Measurements from ENCODE around the gene MTREX.

The MTREX gene

DNA sequence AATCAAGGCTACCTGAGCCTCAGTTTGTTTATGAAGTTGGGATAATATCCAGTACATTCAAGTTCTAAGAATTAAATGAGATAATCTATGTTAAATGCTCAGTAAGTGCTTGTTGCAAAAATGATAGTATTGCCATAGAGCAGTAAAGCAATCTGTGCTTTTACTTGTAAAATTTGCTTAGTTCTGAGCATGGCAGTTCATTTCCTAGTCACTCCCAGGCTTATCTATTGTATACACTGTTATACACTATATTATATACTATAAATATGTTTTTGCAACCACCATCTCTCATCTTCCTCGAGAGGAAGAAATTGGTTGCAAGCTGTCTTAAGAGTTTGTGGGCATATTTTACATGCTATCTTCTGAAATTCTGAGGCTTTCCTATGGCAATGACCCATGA is 63.4 kb downstream of the MTREX start:
- no peak for DNase-seq
- TF ChIP-seq, protein P1, sequence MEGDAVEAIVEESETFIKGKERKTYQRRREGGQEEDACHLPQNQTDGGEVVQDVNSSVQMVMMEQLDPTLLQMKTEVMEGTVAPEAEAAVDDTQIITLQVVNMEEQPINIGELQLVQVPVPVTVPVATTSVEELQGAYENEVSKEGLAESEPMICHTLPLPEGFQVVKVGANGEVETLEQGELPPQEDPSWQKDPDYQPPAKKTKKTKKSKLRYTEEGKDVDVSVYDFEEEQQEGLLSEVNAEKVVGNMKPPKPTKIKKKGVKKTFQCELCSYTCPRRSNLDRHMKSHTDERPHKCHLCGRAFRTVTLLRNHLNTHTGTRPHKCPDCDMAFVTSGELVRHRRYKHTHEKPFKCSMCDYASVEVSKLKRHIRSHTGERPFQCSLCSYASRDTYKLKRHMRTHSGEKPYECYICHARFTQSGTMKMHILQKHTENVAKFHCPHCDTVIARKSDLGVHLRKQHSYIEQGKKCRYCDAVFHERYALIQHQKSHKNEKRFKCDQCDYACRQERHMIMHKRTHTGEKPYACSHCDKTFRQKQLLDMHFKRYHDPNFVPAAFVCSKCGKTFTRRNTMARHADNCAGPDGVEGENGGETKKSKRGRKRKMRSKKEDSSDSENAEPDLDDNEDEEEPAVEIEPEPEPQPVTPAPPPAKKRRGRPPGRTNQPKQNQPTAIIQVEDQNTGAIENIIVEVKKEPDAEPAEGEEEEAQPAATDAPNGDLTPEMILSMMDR (IDR thresholded peaks at IDR 0.05; ENCODE audit: low read depth, low read length, missing control alignments): no peak
- H3K27ac ChIP-seq: no peak overlapping the region
- no peaks in the 10 kb centered on the region for H3K27me3 ChIP-seq (replicated peaks)
- in situ Hi-C loops (cut with HindIII; ENCODE audit: low pct_ligation_motif_present, low sequenced_read_pairs): no loop called here
- no peak overlapping the region for H3K4me3 ChIP-seq (ENCODE audit: low read depth, low read length)
- peaks cover 9% of the 10 kb centered on the region for H3K36me3 ChIP-seq (replicated peaks)

GRCh38 chr5:55372130-55372925 is 64.5 kb downstream of the MTREX start:
- Histone ChIP-seq H3K27me3 (replicated peaks) (no peaks in the 10 kb centered on the region), H3K4me3 (ENCODE audit: low read depth, low read length) (no peak overlapping the region), H3K36me3 (replicated peaks) (peaks cover 3% of the 10 kb centered on the region), H3K27ac (no peak overlapping the region)
- TF ChIP-seq, protein P1 (IDR thresholded peaks at IDR 0.05; ENCODE audit: low read depth, low read length, missing control alignments): no peak
- in situ Hi-C loops (cut with HindIII; ENCODE audit: low pct_ligation_motif_present, low sequenced_read_pairs): no loop called here
- DNase-seq: no peak

DNA sequence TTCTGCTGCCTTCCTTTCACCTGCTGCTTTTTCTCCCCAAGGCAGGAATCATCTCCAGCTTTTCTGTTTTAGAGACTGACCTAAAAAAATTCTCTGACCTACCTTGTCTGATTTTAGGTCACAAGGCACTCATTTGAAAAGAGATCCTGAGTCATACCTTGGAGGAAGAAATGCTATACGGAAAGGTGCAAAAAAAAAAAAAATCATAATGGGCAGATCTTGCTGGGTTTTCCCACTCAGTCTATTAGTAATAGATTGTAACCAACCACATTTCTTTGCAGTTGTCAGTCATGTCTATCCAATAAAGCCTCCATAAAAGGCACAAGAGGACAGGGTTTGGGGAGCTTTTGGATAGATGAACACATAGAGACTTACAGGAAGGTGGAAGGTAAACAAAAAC is 70.0 kb downstream of the MTREX start:
- no peak overlapping the region for H3K27ac ChIP-seq
- H3K27me3 ChIP-seq (replicated peaks): no peaks in the 10 kb centered on the region
- DNase-seq: no peak
- peaks cover 3% of the 10 kb centered on the region for H3K36me3 ChIP-seq (replicated peaks)
- TF ChIP-seq, protein P1 (IDR thresholded peaks at IDR 0.05; ENCODE audit: low read depth, low read length, missing control alignments): no peak
- in situ Hi-C loops (cut with HindIII; ENCODE audit: low pct_ligation_motif_present, low sequenced_read_pairs): no loop called here
- H3K4me3 ChIP-seq (ENCODE audit: low read depth, low read length): no peak overlapping the region

DNA sequence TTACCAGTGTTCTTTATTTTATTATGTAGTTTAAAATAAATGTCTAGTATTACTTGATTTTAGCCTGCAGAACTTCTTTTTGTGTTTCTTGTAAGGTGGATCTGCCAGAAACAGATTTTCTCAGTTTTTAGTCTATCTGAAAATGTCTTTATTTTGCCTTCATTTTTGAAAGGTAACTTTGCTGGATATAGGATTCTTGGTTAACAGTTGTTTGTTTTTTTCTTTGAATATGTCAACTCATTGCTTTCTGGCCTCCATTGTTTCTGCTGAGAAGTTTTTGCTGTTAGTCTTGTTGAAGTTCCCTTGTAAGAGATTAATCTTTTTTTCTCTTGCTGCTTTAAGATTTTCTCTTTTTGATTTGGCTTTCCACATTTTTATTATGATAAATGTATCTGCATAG is 75.5 kb downstream of the MTREX start:
- DNase-seq: no peak
- Histone ChIP-seq H3K27me3 (replicated peaks) (no peaks in the 10 kb centered on the region), H3K27ac (no peak overlapping the region), H3K36me3 (replicated peaks) (peaks cover 3% of the 10 kb centered on the region), H3K4me3 (ENCODE audit: low read depth, low read length) (no peak overlapping the region)
- in situ Hi-C loops (cut with HindIII; ENCODE audit: low pct_ligation_motif_present, low sequenced_read_pairs): no loop called here
- TF ChIP-seq, protein P1 (IDR thresholded peaks at IDR 0.05; ENCODE audit: low read depth, low read length, missing control alignments): no peak

GRCh38 chr5:55384072-55384471 is 76.3 kb downstream of the MTREX start:
- H3K36me3 ChIP-seq (replicated peaks): peaks cover 3% of the 10 kb centered on the region
- in situ Hi-C loops (cut with HindIII; ENCODE audit: low pct_ligation_motif_present, low sequenced_read_pairs): no loop called here
- no peaks in the 10 kb centered on the region for H3K27me3 ChIP-seq (replicated peaks)
- DNase-seq: no peak
- no peak overlapping the region for H3K27ac ChIP-seq
- TF ChIP-seq, protein P1 (IDR thresholded peaks at IDR 0.05; ENCODE audit: low read depth, low read length, missing control alignments): no peak
- H3K4me3 ChIP-seq (ENCODE audit: low read depth, low read length): no peak overlapping the region

GRCh38 chr5:55385227-55385626 is 77.4 kb downstream of the MTREX start:
- in situ Hi-C loops (cut with HindIII; ENCODE audit: low pct_ligation_motif_present, low sequenced_read_pairs): no loop called here

More at GRCh38 chr5:55385227-55385626, 77.4 kb downstream of the MTREX start:
- H3K4me3 ChIP-seq (ENCODE audit: low read depth, low read length): no peak overlapping the region
- no peak overlapping the region for H3K27ac ChIP-seq
- no peaks in the 10 kb centered on the region for H3K27me3 ChIP-seq (replicated peaks)
- H3K36me3 ChIP-seq (replicated peaks): peaks cover 3% of the 10 kb centered on the region
- TF ChIP-seq, protein P1 (IDR thresholded peaks at IDR 0.05; ENCODE audit: low read depth, low read length, missing control alignments): no peak
- DNase-seq: no peak
